ENCODE results near the gene ERP29. TPM values are rescaled to one million over a fixed set of nuclear protein-coding genes. Genes with fewer than 3 reads are reported as not detected.

Gene ERP29
- 69.4 and 72.8 TPM in 2 replicates for total RNA-seq

GRCh38 chr12:112012775-112013600 is at the start of gene ERP29, which contains the start of gene TMEM116:
Gene ERP29 (plus strand): TSS chr12:112013426. CDS start chr12:112013466, 40 bp downstream.
Gene TMEM116 (minus strand): TSS chr12:112013165. CDS start chr12:112005270, 7,895 bp downstream.

Other genes starting within 250 kb of the ERP29 start
- 39.2 and 56.9 TPM in 2 replicates for gene ALDH2, start 246.5 kb upstream of the ERP29 start, total RNA-seq
- gene MAPKAPK5, start 171.2 kb upstream of the ERP29 start, total RNA-seq, result 29.7 and 40.0 TPM in 2 replicates
- 8.9 and 9.4 TPM in 2 replicates for gene TMEM116, start 261 bp upstream of the ERP29 start, total RNA-seq
- 19.2 and 22.5 TPM in 2 replicates for gene NAA25, start 95.4 kb downstream of the ERP29 start, total RNA-seq
- 30.0 and 44.1 TPM in 2 replicates for gene TRAFD1, start 112.1 kb downstream of the ERP29 start, total RNA-seq